GM12878 (cell line): Measurements from ENCODE around the gene LDLRAP1. TPM values are rescaled to one million over a fixed set of nuclear protein-coding genes. Genes with fewer than 3 reads are reported as not detected.
A peak's percentile ranks its signal among the peaks of the same experiment; 100 is the strongest.

Source experiments
- ATAC-seq: fragments of 200-7000 bp; cut with Tn5 transposase; 3 replicates; pipeline ENCODE4 v1.9.1; 2020; ENCODE audit warnings: mild to moderate bottlenecking, moderate library complexity
- BruUV-seq: library from RNA; stranded (reverse); fragments of 400-500 nt; replicated peaks from 2 replicates; lab custom pipeline; 2021; lab: Mats Ljungman, UMichigan
- CTCF ChIA-PET: fragments of 300-600 bp; sonication (Branson Sonifier 250); formaldehyde crosslinking; extraction: SDS; loops from one replicate; lab custom pipeline; 2021; ENCODE audit warnings: inconsistent platforms; lab: Yijun Ruan, JAX
- POLR2A ChIA-PET: fragments of 350-600 bp; formaldehyde crosslinking; extraction: SDS; loops from one replicate; lab custom pipeline; 2021; ENCODE audit warnings: inconsistent platforms; lab: Charles Lee
- RAD21 ChIA-PET: fragments of 300-600 bp; sonication (Branson Sonifier 250); formaldehyde crosslinking; loops from one replicate; lab custom pipeline; 2023; ENCODE audit warnings: antibody characterized with exemption; ENCODE audit not compliant: unreplicated experiment; lab: Charles Lee
- SMC1A ChIA-PET: fragments of 300-600 bp; sonication (Branson Sonifier 250); formaldehyde crosslinking; loops from one replicate; lab custom pipeline; 2023; ENCODE audit not compliant: unreplicated experiment, uncharacterized antibody; lab: Charles Lee
- DNase-seq: peaks from one replicate; pipeline ENCODE4 v3.0.0-alpha.2; 2011; ENCODE audit warnings: low read depth, low spot score
- FAIRE-seq: peaks from 3 replicates; lab custom pipeline; 2011; peaks lifted over from hg19 to GRCh38; lab: Jason Lieb, UNC
- H2AFZ ChIP-seq: 2 replicates; pipeline ENCODE4 v1.6.0; 2011; ENCODE audit warnings: low read depth, low read length, control low read depth; ENCODE audit not compliant: control insufficient read depth
- H3K27ac ChIP-seq: 2 replicates; pipeline ENCODE4 v1.5.1; 2011; ENCODE audit warnings: control low read depth; ENCODE audit not compliant: control insufficient read depth, insufficient read depth
- H3K27me3 ChIP-seq, 2 experiments: replicated peaks in 1 of 2; 2 replicates each; pipeline versions ENCODE4 v1.6.0 to v1.6.1; 2011; ENCODE audit warnings: low read length in 1 of 2; ENCODE audit not compliant: control insufficient read depth in 2 of 2, insufficient read depth in 2 of 2
- H3K36me3 ChIP-seq, 2 experiments: 2 replicates each; pipeline ENCODE4 v1.5.1; 2011; ENCODE audit warnings: low read length in 1 of 2; ENCODE audit not compliant: control insufficient read depth in 2 of 2, insufficient read depth in 2 of 2
- H3K4me1 ChIP-seq: 2 replicates; pipeline ENCODE4 v1.6.1; 2011; ENCODE audit warnings: mild to moderate bottlenecking, low read length, moderate library complexity, mixed read lengths; ENCODE audit not compliant: control insufficient read depth, insufficient read depth
- H3K4me2 ChIP-seq: 2 replicates; pipeline ENCODE4 v1.6.0; 2011; ENCODE audit warnings: control low read depth; ENCODE audit not compliant: control insufficient read depth, insufficient read depth
- H3K4me3 ChIP-seq: fragments of 200-600 bp; sonication (generic); 2 replicates; pipeline ENCODE4 v1.5.1; 2016
- H3K79me2 ChIP-seq: 2 replicates; pipeline ENCODE4 v1.6.0; 2011; ENCODE audit warnings: low read length; ENCODE audit not compliant: control insufficient read depth, insufficient read depth
- H3K9ac ChIP-seq: 2 replicates; pipeline ENCODE4 v1.8.0; 2011; ENCODE audit warnings: low read length, control low read depth, mixed read lengths; ENCODE audit not compliant: control insufficient read depth, insufficient read depth
- H3K9me3 ChIP-seq: replicated peaks from 3 replicates; pipeline ENCODE4 v1.5.1; 2011; ENCODE audit warnings: mild to moderate bottlenecking, low read length; ENCODE audit not compliant: control insufficient read depth, insufficient read depth
- H4K20me1 ChIP-seq: 2 replicates; pipeline ENCODE4 v1.6.0; 2011; ENCODE audit not compliant: control insufficient read depth, insufficient read depth
- BCL11A ChIP-seq: IDR thresholded peaks from 2 replicates; pipeline ENCODE4 v1.6.1; 2011; ENCODE audit warnings: low read depth, low read length
- CREM ChIP-seq: IDR thresholded peaks from 2 replicates; pipeline ENCODE4 v1.6.1; 2014; ENCODE audit warnings: antibody characterized with exemption, low read depth
- DPF2 ChIP-seq: fragments of 450-650 bp; IDR thresholded peaks from 2 replicates; pipeline ENCODE4 v1.6.1; 2017; ENCODE audit warnings: mild to moderate bottlenecking
- EP300 ChIP-seq, 2 experiments: fragments of 150-350 bp in 1 of 2; IDR thresholded peaks; 2 replicates each; pipeline ENCODE4 v1.6.1; 2011 to 2012; ENCODE audit warnings: low read depth in 2 of 2, low read length in 2 of 2, borderline replicate concordance in 1 of 2, improper control_type of control experiment in 1 of 2, inconsistent platforms in 1 of 2; ENCODE audit not compliant: control insufficient read depth in 1 of 2
- IKZF1 ChIP-seq: fragments of 450-650 bp; conservative IDR thresholded peaks from 2 replicates; pipeline ENCODE4 v1.6.1; 2017; ENCODE audit warnings: antibody characterized with exemption, mild to moderate bottlenecking
- IKZF2 ChIP-seq, 2 experiments: fragments of 450-650 bp; IDR thresholded peaks; 2 replicates each; pipeline ENCODE4 v1.6.1; 2017; ENCODE audit warnings: mild to moderate bottlenecking in 2 of 2, moderate library complexity in 2 of 2
- MTA2 ChIP-seq: fragments of 450-650 bp; IDR thresholded peaks from 2 replicates; pipeline ENCODE4 v1.6.1; 2016; ENCODE audit warnings: low read depth, mild to moderate bottlenecking, moderate library complexity
- NR2F1 ChIP-seq: fragments of 450-650 bp; conservative IDR thresholded peaks from 2 replicates; pipeline ENCODE4 v1.6.1; 2017; ENCODE audit warnings: mild to moderate bottlenecking
- PAX8 ChIP-seq: fragments of 450-650 bp; IDR thresholded peaks from 2 replicates; pipeline ENCODE4 v1.6.1; 2017; ENCODE audit warnings: mild to moderate bottlenecking, moderate library complexity
- PML ChIP-seq: IDR thresholded peaks from 2 replicates; pipeline ENCODE4 v1.6.1; 2012; ENCODE audit warnings: low read length, inconsistent platforms
- RUNX3 ChIP-seq: IDR thresholded peaks from 2 replicates; pipeline ENCODE4 v1.6.1; 2012; ENCODE audit warnings: low read length, inconsistent platforms
- SMARCA5 ChIP-seq: fragments of 450-650 bp; IDR thresholded peaks from 2 replicates; pipeline ENCODE4 v1.6.1; 2017; ENCODE audit warnings: mild to moderate bottlenecking
- SPI1 ChIP-seq: IDR thresholded peaks from 2 replicates; pipeline ENCODE4 v1.6.1; 2011; ENCODE audit warnings: low read depth, mild to moderate bottlenecking, low read length, moderate library complexity, borderline replicate concordance; ENCODE audit not compliant: insufficient read depth
- SREBF2 ChIP-seq: IDR thresholded peaks from 2 replicates; pipeline ENCODE4 v1.6.1; 2012; ENCODE audit warnings: mild to moderate bottlenecking, low read length
- ZNF217 ChIP-seq: fragments of 450-650 bp; IDR thresholded peaks from 2 replicates; pipeline ENCODE4 v1.6.1; 2017; ENCODE audit warnings: antibody characterized with exemption, mild to moderate bottlenecking
- WGBS: methylation state at CpG from one replicate; pipeline ENCODE4 v1.1.6; 2016; ENCODE audit warnings: low lambda C conversion rate; ENCODE audit not compliant: insufficient replicate concordance, insufficient coverage; ENCODE audit errors: missing lambda C conversion rate; 5-methylcytosine and 5-hydroxymethylcytosine counted together
- in situ Hi-C: fragments of 300-500 bp; cut with MboI; formaldehyde crosslinking; loops from 9 replicates; pipeline ENCODE4 v1.14.3; 2018; ENCODE audit warnings: mixed read lengths
- intact Hi-C: fragments of 100-400 bp; cut with micrococcal nuclease; formaldehyde crosslinking; loops from one replicate; pipeline ENCODE4 v1.14.2; 2022; ENCODE audit not compliant: unreplicated experiment
- polyA plus RNA-seq, 11 experiments: library from polyadenylated mRNA; depleted of rRNA in 4 of 11; unstranded in 6 of 11; stranded (reverse) in 5 of 11; fragments of >200 nt; fragmentation: Nextera tagmentation in 4 of 11; fragmentation: Illumina TruSeq in 1 of 11; extraction: Ambion mirVana in 4 of 11; extraction: Trizol in 1 of 11; gene quantifications; 1 replicate in 1 of 11; 2 replicates in 10 of 11; pipeline versions ENCODE4 v1.2.1 to v1.2.3, GENCODE V29; 2011 to 2016; ENCODE audit warnings: inconsistent platforms in 2 of 11, missing spikeins in 2 of 11, low read depth in 1 of 11
- total RNA-seq, 4 experiments: library from RNA; depleted of rRNA in 3 of 4; stranded (reverse); fragments of >200 nt in 3 of 4; fragmentation: Illumina TruSeq in 1 of 4; extraction: Trizol in 1 of 4; gene quantifications; 2 replicates each; pipeline versions ENCODE4 v1.2.1 to v1.2.3, GENCODE V29; 2013 to 2021
- TF ChIP-seq, protein P1 (sequence below): fragments of 450-650 bp; IDR thresholded peaks from 2 replicates; pipeline ENCODE4 v1.6.1; 2017; ENCODE audit warnings: mild to moderate bottlenecking, low read depth, inconsistent platforms; ENCODE audit not compliant: poor library complexity, severe bottlenecking

The LDLRAP1 gene
- total and polyA plus RNA-seq, 10 of the 15 experiments (the other 5 are each of a cell fraction or from before 2014, with no cell fraction given), result 0.43 to 37.6 (median 22.0) TPM

DNA sequence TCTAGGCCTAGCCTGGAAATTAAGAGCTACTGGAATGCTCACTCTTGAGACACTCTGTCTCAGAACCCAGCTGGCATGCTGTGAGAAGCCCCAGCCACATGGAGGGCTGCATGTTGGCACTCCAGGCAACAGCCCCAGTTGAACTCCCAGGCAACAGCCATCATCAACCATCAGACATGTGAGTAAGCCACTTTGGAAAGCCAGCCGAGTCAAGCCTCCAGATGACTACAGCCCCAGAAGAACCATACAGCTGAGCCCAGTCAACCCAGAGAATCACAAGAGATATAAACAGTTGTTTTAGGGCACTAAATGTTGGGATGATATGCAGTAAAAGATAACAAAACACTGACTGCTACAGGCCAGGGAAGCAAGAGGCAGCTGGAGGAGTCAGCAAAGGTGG is 55.5 kb downstream of the LDLRAP1 start:
- Histone ChIP-seq H3K9ac (no peak overlapping the region), H3K79me2 (no peaks in the 10 kb centered on the region), H3K4me2 (no peak overlapping the region), H3K36me3 (no peaks in the 10 kb centered on the region), H2AFZ (no peak overlapping the region), H3K27ac (no peak overlapping the region), H3K4me1 (peaks cover 15% of the 10 kb centered on the region), H3K9me3 (peaks cover 7% of the 10 kb centered on the region; the same call in 2 of the 3 replicates), H4K20me1 (no peaks in the 10 kb centered on the region), H3K27me3 (no peaks in the 10 kb centered on the region), H3K4me3 (no peak overlapping the region)
- FAIRE-seq (no peak), DNase-seq (no peak), ATAC-seq (no peak)
- CTCF ChIA-PET, result interaction anchor here (0.7 to 3.8 kb wide), 7 partner anchors 10 to 257 kb away, joined by 3 to 18 read pairs (median 4); no protein-coding TSS in a partner anchor
- WGBS, result 88% methylated on average over 1 of the region's 1 CpG
- intact Hi-C loops (no loop called here), in situ Hi-C loops (no loop called here)
- TF ChIP-seq PAX8 (no peak), ZNF217 (no peak), SREBF2 (no peak), NR2F1 (no peak)
- POLR2A ChIA-PET, result no interaction called here
- RAD21 ChIA-PET, result interaction anchor here (0.6 kb wide), 1 partner anchor 10 kb away, joined by 3 read pairs; no protein-coding TSS in a partner anchor
- BruUV-seq, result no TSS peak
- SMC1A ChIA-PET, result interaction anchor here (0.6 to 2.2 kb wide), 2 partner anchors 10 to 203 kb away, joined by 3 to 6 read pairs; no protein-coding TSS in a partner anchor

DNA sequence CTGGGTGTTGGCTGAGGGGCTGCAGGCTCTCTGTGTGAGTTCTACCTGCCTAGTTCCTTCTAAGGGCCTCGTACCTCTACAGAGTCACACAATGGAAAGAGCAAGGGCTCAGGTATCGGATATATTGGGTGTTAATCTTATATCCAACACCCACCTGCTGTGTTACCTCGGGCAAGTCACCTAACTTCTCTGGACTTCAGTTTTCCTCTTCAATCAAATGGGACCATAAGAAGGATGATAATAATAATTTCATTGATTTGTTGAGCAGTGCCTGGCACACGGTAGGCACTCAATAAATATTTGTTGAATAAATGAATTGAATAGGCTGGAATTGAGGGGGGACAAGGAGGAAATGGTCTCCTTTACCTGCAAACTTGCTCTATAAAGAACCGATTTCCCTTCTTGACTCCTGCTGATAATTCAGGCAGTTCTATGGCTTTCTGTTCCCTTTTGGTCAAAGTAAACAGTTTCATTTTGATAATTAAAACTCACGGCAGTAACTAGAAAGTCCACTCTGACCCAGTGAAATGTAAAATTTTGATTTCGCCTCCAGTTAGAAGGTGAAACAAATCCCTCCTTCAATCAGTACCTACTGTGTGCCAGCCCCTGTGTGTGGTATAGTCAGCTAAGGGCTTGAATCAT is 56.7 kb downstream of the LDLRAP1 start:
- H3K27ac ChIP-seq, result no peak overlapping the region
- H3K36me3 ChIP-seq, result no peaks in the 10 kb centered on the region
- intact Hi-C loops, result no loop called here
- no peak overlapping the region for H3K9ac ChIP-seq
- WGBS, result 8% methylated on average over 7 of the region's 7 CpGs
- DNase-seq, result no peak
- H3K9me3 ChIP-seq, result peaks cover 7% of the 10 kb centered on the region; the same call in 2 of the 3 replicates
- BruUV-seq, result no TSS peak
- ChIA-PET CTCF (interaction anchor here (0.6 to 3.8 kb wide), 5 partner anchors 9 to 199 kb away, joined by 3 to 18 read pairs (median 3); no protein-coding TSS in a partner anchor), SMC1A (no interaction called here), POLR2A (no interaction called here), RAD21 (interaction anchor here (1.1 kb wide), 1 partner anchor 219 kb away, joined by 4 read pairs; no protein-coding TSS in a partner anchor)
- H2AFZ ChIP-seq, result no peak overlapping the region
- peak overlapping the region; percentile 50 for H3K4me2 ChIP-seq
- FAIRE-seq, result peak; percentile 91
- no peaks in the 10 kb centered on the region for H4K20me1 ChIP-seq
- in situ Hi-C loops, result no loop called here
- peak; percentile 94 for ATAC-seq
- peaks cover 0 to under 1% of the 10 kb centered on the region in 2 experiments; a peak in 1 of 4 replicates for H3K27me3 ChIP-seq
- H3K4me3 ChIP-seq, result no peak overlapping the region
- peaks cover 15% of the 10 kb centered on the region for H3K4me1 ChIP-seq
- no peaks in the 10 kb centered on the region for H3K79me2 ChIP-seq
- peak; percentile 47 for TF ChIP-seq RUNX3
- 0 out of 2 replicates have a peak, but pooled peaks have one; percentile 31 for TF ChIP-seq SMARCA5
- TF ChIP-seq IKZF2 (IDR thresholded peaks at IDR 0.05), result peak; percentile 26 to 27; a peak in 1 of 4 replicates
- no peak for TF ChIP-seq PML
- 0 out of 2 replicates have a peak, but pooled peaks have one; percentile 12 for TF ChIP-seq IKZF1
- TF ChIP-seq, protein P1, sequence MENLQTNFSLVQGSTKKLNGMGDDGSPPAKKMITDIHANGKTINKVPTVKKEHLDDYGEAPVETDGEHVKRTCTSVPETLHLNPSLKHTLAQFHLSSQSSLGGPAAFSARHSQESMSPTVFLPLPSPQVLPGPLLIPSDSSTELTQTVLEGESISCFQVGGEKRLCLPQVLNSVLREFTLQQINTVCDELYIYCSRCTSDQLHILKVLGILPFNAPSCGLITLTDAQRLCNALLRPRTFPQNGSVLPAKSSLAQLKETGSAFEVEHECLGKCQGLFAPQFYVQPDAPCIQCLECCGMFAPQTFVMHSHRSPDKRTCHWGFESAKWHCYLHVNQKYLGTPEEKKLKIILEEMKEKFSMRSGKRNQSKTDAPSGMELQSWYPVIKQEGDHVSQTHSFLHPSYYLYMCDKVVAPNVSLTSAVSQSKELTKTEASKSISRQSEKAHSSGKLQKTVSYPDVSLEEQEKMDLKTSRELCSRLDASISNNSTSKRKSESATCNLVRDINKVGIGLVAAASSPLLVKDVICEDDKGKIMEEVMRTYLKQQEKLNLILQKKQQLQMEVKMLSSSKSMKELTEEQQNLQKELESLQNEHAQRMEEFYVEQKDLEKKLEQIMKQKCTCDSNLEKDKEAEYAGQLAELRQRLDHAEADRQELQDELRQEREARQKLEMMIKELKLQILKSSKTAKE, result no peak
- peak; percentile 39; the same call in 1 of the 2 replicates for TF ChIP-seq MTA2
- 0 out of 2 replicates have a peak, but pooled peaks have one; percentile 26 for TF ChIP-seq BCL11A
- TF ChIP-seq DPF2, result peak; percentile 54; the same call in 1 of the 2 replicates
- TF ChIP-seq SPI1, result peak; percentile 70; the same call in 1 of the 2 replicates
- TF ChIP-seq EP300 (IDR thresholded peaks at IDR 0.05; ENCODE audit: borderline replicate concordance in 1 of 2, control insufficient read depth in 1 of 2, low read depth in 2 of 2, low read length in 2 of 2), result peak in 1 of 2 experiments; percentile 53; a peak in 1 of 4 replicates
- TF ChIP-seq CREM, result no peak
